ENCODE data around the gene RNF217.

The RNF217 gene

DNA sequence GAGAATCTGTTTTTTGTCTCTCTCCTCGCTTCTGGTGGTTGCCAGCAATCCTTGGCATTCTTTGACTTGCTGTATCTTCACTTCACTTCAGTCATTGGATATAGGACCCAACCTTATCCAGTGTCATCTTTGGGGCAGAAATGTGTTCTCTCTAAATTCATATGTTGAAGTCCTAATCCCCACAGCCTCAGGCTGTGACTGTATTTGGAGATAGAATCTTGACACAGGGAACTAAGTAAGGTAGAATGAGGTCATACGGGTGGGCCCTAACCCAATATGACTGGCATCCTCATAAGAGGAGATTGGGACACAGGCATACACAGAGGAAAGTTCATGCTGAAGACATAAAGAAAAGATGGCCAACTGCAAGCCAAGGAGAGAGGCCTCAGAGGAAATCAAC, 139.4 kb downstream of the RNF217 start:
- Histone ChIP-seq H3K36me3 (replicated peaks) (no peaks in the 10 kb centered on the region), H3K4me1 (peaks cover 6% of the 10 kb centered on the region; the same call in 1 of the 2 replicates), H3K27me3 (ENCODE audit: low read depth) (no peaks in the 10 kb centered on the region), H3K9me3 (no peaks in the 10 kb centered on the region), H3K4me3 (no peak overlapping the region)
- in situ Hi-C loops (cut with MboI; ENCODE audit: low sequenced_read_pairs) = no loop called here
- no peak for DNase-seq (ENCODE audit: low spot score in 2 of 2)

DNA sequence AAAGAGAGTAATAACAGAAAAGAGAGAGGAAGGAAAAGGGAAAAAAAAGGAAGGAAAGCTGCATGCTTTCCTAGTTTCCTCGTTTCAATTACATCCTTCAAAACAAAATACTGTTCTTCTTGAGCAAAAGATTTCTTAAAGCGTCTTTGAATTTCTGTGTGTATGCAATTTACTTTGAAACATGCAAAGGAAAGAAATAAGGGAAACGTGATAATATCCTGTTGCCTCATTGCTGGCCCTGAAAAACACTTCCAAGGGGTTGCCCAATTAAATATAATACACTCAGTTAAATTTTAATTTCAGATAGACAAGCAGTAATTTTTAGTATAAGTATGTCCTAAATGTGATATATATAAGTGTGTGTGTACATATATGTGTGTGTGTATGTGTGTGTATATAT, 140.2 kb downstream of the RNF217 start:
- Histone ChIP-seq H3K4me1 (peaks cover 6% of the 10 kb centered on the region; the same call in 1 of the 2 replicates), H3K36me3 (replicated peaks) (no peaks in the 10 kb centered on the region), H3K4me3 (no peak overlapping the region), H3K9me3 (no peaks in the 10 kb centered on the region), H3K27me3 (ENCODE audit: low read depth) (no peaks in the 10 kb centered on the region)
- in situ Hi-C loops (cut with MboI; ENCODE audit: low sequenced_read_pairs) = no loop called here
- DNase-seq (ENCODE audit: low spot score in 2 of 2) = no peak

DNA sequence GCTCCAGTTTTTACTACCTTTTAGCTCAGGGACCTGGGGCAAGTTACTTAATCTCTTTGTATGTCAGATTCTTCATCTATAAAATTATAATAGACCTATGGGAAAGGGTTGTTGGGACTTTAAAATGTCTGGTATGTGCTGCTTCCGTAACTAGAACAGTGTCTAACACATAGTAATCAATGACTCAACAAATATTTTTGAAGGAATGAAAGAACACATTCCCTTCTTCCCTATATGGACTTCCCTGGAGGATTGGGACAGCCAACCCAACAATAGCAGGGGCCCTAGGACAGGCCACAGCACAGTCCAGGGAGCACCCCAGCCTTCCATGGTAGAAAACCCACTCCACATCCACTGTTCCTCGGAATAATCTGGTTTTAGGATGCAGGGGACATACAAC, 140.7 kb downstream of the RNF217 start:
- Histone ChIP-seq H3K36me3 (replicated peaks) (no peaks in the 10 kb centered on the region), H3K9me3 (no peaks in the 10 kb centered on the region), H3K4me1 (peaks cover 6% of the 10 kb centered on the region; the same call in 1 of the 2 replicates), H3K27me3 (ENCODE audit: low read depth) (no peaks in the 10 kb centered on the region), H3K4me3 (no peak overlapping the region)
- no peak for DNase-seq (ENCODE audit: low spot score in 2 of 2)
- in situ Hi-C loops (cut with MboI; ENCODE audit: low sequenced_read_pairs) = no loop called here

DNA sequence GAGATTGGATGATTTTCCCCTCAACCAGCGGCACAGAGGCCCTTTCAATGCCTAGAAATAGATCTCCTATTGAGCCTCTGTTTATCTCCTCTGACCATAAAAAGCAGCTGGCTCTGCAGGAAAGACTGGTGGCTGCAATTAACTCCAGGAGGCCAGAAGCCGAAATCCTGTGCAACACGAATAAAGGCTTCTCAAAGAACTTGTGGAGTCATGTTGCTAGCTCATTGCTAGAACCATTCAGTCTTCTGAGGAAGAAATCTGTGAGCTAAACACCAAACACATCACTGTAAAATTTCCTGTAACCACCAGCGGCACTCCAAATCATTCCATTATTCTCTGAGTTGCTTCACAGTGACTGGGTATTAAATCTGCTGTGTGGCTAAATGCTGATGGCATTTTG, 142.2 kb downstream of the RNF217 start:
- Histone ChIP-seq H3K4me1 (peaks cover 6% of the 10 kb centered on the region; the same call in 1 of the 2 replicates), H3K36me3 (replicated peaks) (no peaks in the 10 kb centered on the region), H3K27me3 (ENCODE audit: low read depth) (no peaks in the 10 kb centered on the region), H3K9me3 (no peaks in the 10 kb centered on the region), H3K4me3 (no peak overlapping the region)
- in situ Hi-C loops (cut with MboI; ENCODE audit: low sequenced_read_pairs) = no loop called here
- DNase-seq (ENCODE audit: low spot score in 2 of 2) = peak; percentile 32 to 45

DNA sequence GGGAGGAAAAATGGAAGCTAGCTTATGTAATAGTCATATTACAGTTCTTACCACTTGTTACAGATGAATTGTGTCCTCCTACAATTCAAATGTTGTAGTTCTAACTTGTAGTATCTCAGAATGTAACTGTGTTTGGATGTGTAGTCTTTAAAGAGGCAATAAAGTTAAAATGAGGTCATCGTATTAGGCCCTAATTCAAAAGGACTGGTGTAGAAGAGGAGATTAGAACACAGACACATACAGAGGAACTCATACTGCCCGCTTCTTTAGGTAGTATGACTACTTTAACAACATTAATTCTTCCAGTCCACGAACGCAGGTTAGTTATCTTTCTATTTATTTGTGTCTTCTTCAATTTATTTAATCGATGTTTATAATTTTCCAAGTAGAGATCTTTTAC, 144.8 kb downstream of the RNF217 start:
- no peak overlapping the region for H3K4me3 ChIP-seq
- peaks cover 6% of the 10 kb centered on the region; the same call in 1 of the 2 replicates for H3K4me1 ChIP-seq
- no peaks in the 10 kb centered on the region for H3K36me3 ChIP-seq (replicated peaks)
- H3K9me3 ChIP-seq = 0 out of 2 replicates have a peak, but pooled peaks cover 2% of the 10 kb centered on the region
- in situ Hi-C loops (cut with MboI; ENCODE audit: low sequenced_read_pairs) = no loop called here
- DNase-seq (ENCODE audit: low spot score in 2 of 2) = no peak
- no peaks in the 10 kb centered on the region for H3K27me3 ChIP-seq (ENCODE audit: low read depth)

DNA sequence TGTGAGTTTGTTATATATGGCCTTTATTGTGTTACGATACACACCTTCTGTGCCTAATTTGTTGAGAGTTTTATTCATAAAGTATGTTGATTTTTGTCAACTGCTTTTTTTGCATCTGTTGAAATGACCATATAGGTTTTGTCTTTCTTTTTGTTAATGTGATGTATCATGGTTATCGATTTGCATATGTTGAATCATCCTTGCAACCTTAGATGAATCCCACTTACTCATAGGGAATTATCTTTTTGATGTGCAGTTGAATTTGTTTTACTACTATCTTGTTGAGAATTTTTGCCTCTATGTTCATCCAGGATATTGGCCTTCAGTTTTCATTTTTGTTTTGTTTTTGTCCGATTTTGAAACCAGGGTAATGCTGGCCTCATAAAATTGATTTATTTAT, 145.7 kb downstream of the RNF217 start:
- Histone ChIP-seq H3K4me3 (no peak overlapping the region), H3K36me3 (replicated peaks) (no peaks in the 10 kb centered on the region), H3K27me3 (ENCODE audit: low read depth) (no peaks in the 10 kb centered on the region), H3K4me1 (0 out of 2 replicates have a peak, but pooled peaks cover 6% of the 10 kb centered on the region), H3K9me3 (0 out of 2 replicates have a peak, but pooled peaks cover 2% of the 10 kb centered on the region)
- in situ Hi-C loops (cut with MboI; ENCODE audit: low sequenced_read_pairs) = no loop called here
- DNase-seq (ENCODE audit: low spot score in 2 of 2) = no peak

DNA sequence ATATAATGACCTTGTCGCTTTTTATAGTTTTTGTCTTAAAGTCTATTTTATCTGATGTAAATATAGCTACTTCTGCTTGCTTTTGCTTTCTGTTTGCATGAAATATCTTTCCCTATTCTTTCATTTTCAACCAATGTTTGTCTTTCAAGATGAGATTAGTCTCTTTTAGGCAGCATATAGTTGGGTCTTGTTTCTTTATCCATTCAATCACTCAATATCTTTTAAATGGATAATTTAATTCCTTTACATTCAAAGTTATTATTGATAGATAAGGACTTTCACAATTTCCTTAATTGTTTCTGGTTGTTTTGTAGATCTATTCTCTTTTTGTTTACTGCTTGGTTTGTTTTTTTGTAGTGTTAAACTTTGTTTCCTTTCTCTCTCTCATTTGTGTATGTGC, 147.8 kb downstream of the RNF217 start:
- in situ Hi-C loops (cut with MboI; ENCODE audit: low sequenced_read_pairs) = loop anchor here (10.0 kb wide), 1 partner anchor 235 kb away; no protein-coding TSS in a partner anchor

DNA sequence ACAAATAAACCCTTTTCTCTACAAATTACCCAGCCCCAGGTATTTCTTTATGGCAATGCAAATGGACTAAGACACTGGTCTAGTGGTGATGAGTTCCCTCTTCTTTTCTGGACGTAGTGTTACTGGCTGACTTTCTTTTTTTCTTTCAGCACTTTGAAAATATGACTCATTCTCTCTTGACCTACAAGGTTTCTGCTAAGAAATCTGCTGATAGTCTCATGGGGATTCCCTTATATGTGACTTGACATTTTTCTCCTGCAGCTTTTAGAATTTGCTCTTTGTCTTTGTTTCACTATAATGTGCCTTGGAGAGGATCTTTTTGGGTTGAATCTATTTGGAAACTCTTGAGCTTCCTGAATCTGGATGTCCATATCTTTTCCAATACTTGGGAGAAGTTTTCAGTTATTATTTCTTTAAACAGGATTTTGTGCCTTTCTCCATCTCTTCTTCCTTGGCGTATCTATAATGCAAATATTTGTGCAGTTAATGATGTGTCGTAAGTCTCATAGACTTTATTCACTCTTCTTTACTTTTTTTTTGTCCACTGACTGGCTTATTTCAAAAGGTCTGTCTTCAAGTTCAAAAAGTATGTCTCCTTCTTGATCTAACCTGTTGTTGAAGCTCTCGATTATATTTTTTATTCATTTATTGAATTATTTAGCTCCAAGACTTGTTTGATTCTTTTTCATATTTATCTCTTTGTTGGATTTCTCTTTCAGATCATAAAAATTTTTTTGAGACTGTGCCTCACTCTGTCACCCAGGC, 149.2 kb downstream of the RNF217 start:
- no peak for DNase-seq (ENCODE audit: low spot score in 2 of 2)
- Histone ChIP-seq H3K27me3 (ENCODE audit: low read depth) (peaks cover 4% of the 10 kb centered on the region), H3K9me3 (0 out of 2 replicates have a peak, but pooled peaks cover 2% of the 10 kb centered on the region), H3K4me1 (no peaks in the 10 kb centered on the region), H3K36me3 (replicated peaks) (no peaks in the 10 kb centered on the region), H3K4me3 (no peak overlapping the region)
- in situ Hi-C loops (cut with MboI; ENCODE audit: low sequenced_read_pairs) = loop anchor here (10.0 kb wide), 1 partner anchor 237 kb away; no protein-coding TSS in a partner anchor

More for the DNA sequence above, 147.8 kb downstream of the RNF217 start:
- H3K9me3 ChIP-seq = 0 out of 2 replicates have a peak, but pooled peaks cover 2% of the 10 kb centered on the region
- no peak for DNase-seq (ENCODE audit: low spot score in 2 of 2)
- no peak overlapping the region for H3K4me3 ChIP-seq
- H3K36me3 ChIP-seq (replicated peaks) = no peaks in the 10 kb centered on the region
- no peaks in the 10 kb centered on the region for H3K4me1 ChIP-seq
- H3K27me3 ChIP-seq (ENCODE audit: low read depth) = no peaks in the 10 kb centered on the region

DNA sequence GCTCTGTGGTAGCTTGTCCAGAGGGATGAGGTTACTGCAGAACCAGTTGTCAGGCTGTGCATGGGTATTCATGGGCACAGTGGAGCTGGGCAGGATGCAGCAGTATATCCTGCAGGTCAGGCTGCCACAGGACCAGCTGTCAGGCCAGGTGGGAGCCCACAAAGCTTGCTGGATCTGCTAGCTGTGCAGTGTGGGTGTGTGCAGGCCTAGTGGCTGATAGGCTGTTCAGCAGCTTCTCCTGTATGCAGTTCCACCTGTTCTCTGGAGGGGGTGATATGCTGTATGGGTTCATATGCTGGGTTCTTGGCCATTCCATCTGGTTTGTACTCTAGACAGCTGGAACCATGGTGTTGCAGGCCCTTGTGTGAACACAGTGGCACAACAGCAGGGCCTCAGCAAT, 150.7 kb downstream of the RNF217 start:
- in situ Hi-C loops (cut with MboI; ENCODE audit: low sequenced_read_pairs) = loop anchor here (10.0 kb wide), 1 partner anchor 238 kb away; no protein-coding TSS in a partner anchor

DNA sequence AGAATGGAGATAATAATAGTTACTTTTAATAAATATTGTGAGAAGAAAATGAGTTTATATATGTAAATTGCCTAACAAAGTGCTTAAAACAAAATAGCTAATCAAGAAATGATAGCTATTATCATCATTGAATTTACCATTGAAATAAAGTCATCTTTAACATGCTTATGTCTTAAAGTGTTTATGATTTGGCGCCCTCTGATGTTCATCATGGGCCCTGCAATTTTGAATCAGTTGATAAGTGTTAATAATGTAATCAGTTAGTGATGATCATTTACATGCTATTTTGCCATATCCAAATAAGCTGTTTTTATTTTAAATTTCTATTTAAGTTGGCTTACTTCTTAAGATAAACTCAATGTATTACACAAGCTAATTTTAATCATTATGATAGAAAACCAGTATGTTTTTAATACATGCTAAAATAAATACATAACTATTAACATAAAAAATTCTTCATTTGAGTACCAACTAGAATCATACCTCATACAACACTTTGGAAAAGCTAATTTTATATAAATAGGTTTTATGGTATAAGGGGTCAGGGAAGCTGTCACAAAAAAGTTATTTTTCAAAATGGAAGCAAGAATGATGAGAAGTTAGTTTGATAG, 152.1 kb downstream of the RNF217 start:
- in situ Hi-C loops (cut with MboI; ENCODE audit: low sequenced_read_pairs) = loop anchor here (10.0 kb wide), 1 partner anchor 240 kb away; no protein-coding TSS in a partner anchor
- Histone ChIP-seq H3K27me3 (ENCODE audit: low read depth) (peaks cover 6% of the 10 kb centered on the region), H3K9me3 (0 out of 2 replicates have a peak, but pooled peaks cover 2% of the 10 kb centered on the region), H3K36me3 (replicated peaks) (no peaks in the 10 kb centered on the region), H3K4me3 (no peak overlapping the region), H3K4me1 (no peaks in the 10 kb centered on the region)
- DNase-seq (ENCODE audit: low spot score in 2 of 2) = peak; percentile 32 to 68

More for the DNA sequence above, 150.7 kb downstream of the RNF217 start:
- 0 out of 2 replicates have a peak, but pooled peaks cover 2% of the 10 kb centered on the region for H3K9me3 ChIP-seq
- DNase-seq (ENCODE audit: low spot score in 2 of 2) = no peak
- no peaks in the 10 kb centered on the region for H3K36me3 ChIP-seq (replicated peaks)
- peaks cover 6% of the 10 kb centered on the region for H3K27me3 ChIP-seq (ENCODE audit: low read depth)
- H3K4me1 ChIP-seq = no peaks in the 10 kb centered on the region
- H3K4me3 ChIP-seq = no peak overlapping the region

DNA sequence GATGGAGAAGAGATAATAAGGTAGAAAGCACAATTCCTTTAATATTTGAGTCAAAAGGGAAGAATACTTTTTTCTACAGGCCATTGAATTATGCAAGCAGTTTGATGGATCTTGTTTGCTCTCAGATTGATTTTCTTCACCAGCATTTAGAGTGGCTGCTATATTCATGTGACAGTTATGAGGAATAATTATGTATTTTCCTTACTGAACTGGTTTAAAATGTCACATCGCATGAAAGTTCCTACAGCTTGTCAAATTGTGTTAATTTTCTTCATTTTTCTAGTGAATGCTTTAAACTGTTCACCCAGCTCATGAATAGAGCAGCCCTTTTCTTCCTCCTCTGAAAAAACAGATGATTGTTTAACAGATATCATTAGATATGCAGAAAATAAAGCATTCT, 153.9 kb downstream of the RNF217 start:
- in situ Hi-C loops (cut with MboI; ENCODE audit: low sequenced_read_pairs) = loop anchor here (10.0 kb wide), 1 partner anchor 241 kb away; no protein-coding TSS in a partner anchor
- no peak for DNase-seq (ENCODE audit: low spot score in 2 of 2)

DNA sequence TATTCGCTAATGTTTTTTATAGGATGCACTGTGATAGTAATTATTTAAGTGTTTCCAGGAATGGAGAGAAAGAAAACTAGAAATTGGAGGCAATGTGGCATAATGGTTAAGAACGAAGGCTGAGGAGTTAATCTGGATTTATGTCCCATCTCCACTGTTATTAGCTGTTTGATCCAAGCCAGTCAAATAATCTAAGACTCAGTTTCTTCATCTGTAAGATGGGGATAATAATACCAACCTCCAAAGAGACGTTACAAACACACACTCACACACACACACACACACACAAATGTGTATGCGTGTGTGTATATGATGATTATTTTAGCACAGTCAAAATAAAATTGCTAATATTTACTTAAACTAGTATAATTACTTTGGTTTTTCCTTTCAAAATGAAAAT, 154.5 kb downstream of the RNF217 start:
- in situ Hi-C loops (cut with MboI; ENCODE audit: low sequenced_read_pairs) = loop anchor here (10.0 kb wide), 1 partner anchor 242 kb away; no protein-coding TSS in a partner anchor
- no peaks in the 10 kb centered on the region for H3K36me3 ChIP-seq (replicated peaks)
- H3K4me3 ChIP-seq = no peak overlapping the region
- no peaks in the 10 kb centered on the region for H3K9me3 ChIP-seq
- no peak for DNase-seq (ENCODE audit: low spot score in 2 of 2)
- peaks cover 11% of the 10 kb centered on the region for H3K4me1 ChIP-seq
- peaks cover 6% of the 10 kb centered on the region for H3K27me3 ChIP-seq (ENCODE audit: low read depth)

More for the DNA sequence above, 153.9 kb downstream of the RNF217 start:
- Histone ChIP-seq H3K36me3 (replicated peaks) (no peaks in the 10 kb centered on the region), H3K27me3 (ENCODE audit: low read depth) (peaks cover 6% of the 10 kb centered on the region), H3K4me3 (no peak overlapping the region), H3K4me1 (peaks cover 11% of the 10 kb centered on the region), H3K9me3 (no peaks in the 10 kb centered on the region)

DNA sequence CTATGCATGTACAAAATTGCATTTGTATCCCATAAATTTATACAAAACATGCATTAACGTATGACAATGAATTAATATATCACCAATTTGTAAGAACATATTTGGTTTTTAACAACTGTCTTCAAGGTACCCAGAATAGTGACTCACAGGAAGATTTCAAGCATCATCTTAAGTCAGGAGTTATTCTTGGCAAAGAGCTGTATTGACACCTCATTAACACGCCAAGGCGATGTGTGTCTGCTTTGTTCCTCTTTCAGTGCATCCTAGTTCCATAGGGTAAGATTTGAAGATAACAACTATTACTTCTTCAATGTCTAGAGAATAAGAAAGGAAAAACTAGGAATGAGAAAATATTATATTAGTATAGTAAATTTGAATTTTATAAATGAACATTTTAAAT, 155.6 kb downstream of the RNF217 start:
- in situ Hi-C loops (cut with MboI; ENCODE audit: low sequenced_read_pairs) = loop anchor here (10.0 kb wide), 1 partner anchor 243 kb away; no protein-coding TSS in a partner anchor
- H3K36me3 ChIP-seq (replicated peaks) = no peaks in the 10 kb centered on the region
- H3K4me3 ChIP-seq = no peak overlapping the region
- DNase-seq (ENCODE audit: low spot score in 2 of 2) = no peak
- peaks cover 11% of the 10 kb centered on the region for H3K4me1 ChIP-seq
- H3K9me3 ChIP-seq = no peaks in the 10 kb centered on the region
- H3K27me3 ChIP-seq (ENCODE audit: low read depth) = peaks cover 6% of the 10 kb centered on the region
